Stimulated activated CD8-positive, alpha-beta memory T cell treated with anti-CD3 and anti-CD28 coated beads, Interleukin-7, amount 100 ng/mL, for 24 hours (primary cell): Measurements from ENCODE around the gene MFF.
"Not testable (repeated sequence)": the region's sequence is repeated elsewhere in the genome, so short reads cannot be mapped to it uniquely, and the experiment has no call there.

Experiments used
- DNase-seq: peaks from one replicate; pipeline ENCODE4 v3.0.0-alpha.2; 2020; ENCODE audit warnings: low read depth

Gene MFF

DNA sequence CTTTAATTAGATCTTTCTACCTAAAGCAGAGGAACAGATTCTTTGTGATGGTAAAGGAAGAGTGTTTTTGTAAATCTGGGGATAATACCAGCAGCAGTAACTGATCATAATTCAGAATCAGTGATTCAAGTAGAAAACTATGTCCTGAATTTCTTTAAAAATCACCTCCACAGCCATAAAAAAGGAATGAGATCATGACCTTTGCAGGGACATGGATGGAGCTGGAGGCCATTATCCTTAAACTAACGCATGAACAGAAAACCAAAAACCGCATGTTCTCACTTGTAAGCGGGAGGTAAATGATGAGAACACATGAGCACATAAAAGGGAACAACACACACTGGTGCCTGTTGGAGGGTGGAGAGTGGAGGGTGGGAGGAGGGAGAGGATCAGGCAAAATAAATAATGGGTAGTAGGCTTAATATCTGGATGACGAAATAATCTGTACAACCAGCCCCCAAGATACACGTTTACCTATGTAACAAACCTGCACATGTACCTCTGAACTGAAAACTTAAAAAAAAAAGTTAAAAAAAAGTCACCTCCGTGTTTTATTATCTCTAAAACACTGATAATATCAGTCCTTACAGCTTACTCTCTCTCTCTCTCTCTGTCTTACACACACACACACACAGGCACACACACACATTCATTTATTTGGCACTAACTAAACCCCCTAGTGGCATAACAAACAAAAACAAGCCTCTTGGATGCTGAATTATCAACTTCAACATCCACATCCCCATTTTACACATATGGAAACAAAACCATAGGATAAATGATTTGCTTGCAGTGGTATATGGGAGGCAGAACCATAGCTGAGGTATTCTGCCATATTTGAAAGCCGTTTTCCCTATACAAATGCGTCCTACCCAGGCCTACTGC, 52.7 kb downstream of the MFF start:
- DNase-seq = no peak

DNA sequence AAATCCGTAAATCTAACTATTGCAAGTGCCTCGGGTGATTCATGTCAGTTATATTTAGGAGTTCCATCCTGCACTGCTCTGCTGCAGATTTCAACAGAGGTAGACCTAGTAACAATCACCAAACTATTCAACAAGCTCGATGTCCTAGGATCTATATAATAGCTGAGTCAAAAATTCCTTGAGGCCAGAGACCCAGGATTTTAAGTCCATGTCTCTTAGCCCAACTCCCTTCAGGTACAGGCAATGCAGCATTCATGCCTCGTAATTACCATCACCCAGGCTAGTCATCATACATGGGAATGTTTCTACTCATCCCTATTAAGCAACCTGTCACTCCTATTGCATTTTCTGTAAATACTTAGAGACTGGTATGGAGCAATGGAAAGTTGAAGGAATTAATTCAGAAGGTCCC, 53.3 kb downstream of the MFF start:
- no peak for DNase-seq

DNA sequence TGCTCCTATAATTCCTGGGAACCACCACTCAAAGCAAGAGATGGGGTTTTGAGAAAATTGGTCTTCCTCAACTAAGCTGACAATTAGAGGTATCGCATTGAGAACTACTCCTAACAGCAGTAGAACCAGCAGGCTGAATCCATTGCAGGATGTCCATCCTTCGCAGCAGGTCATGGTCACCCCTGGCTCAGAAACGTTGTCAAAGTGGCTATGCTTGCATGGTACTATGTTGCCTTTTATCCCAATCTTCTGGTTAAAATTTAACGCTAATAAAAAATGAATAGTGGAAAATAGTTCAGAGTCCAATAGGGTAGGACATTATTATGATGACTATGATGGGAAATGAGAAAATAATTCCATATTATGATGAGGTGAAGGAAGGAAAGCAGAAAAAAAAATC, 54.0 kb downstream of the MFF start, which contains the start of gene TM4SF20:
TM4SF20 (minus strand) TSS at position 212 of the 400 bp plus-strand sequence; CDS start at position 174, 38 bp downstream.
- no peak for DNase-seq

DNA sequence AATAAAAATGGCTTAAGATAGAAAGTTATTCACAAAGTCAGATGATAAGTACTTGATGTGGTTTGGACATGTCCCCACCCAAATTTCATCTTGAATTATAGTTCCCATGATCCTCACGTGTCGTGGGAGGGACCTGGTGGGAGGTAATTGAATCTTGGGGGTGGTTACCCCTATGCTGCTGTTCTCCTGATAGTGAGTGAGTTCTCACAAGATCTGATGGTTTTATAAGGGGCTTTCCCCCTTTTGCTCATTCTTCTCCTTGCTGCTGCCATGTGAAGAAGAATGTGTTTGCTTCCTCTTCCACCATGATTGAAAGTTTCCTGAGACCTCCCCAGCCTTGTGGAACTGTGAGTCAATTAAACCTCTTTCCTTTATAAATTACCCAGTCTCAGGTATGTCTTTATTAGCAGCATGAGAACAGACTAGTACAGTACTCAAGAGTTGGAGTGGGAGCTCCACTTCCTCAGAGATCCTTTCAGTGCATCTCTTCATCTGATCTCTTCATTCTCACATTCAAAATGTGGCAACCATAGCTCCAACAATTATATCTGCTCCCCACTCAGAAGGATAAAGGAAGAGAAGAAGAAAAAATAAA, 57.3 kb downstream of the MFF start:
- not testable (repeated sequence) for DNase-seq

DNA sequence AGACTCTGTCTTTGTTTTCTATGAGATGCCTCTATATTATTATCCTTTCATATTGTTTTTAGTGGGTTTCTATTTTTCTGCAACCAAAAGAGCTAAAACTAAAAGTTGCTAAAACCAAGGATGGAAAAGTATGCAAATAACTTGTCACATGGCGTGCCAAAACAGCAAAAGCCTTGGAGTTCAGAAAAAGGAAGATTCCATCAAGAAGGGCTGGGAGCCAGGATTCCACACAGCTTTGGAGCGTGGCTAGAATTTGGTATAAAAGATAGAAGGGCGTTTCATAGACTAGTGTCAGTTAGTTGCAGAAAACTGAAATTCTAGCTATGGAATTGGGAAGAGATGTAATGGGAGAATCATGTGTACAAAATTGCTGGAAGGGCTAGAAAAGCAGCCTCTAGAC, 58.6 kb downstream of the MFF start:
- no peak for DNase-seq

DNA sequence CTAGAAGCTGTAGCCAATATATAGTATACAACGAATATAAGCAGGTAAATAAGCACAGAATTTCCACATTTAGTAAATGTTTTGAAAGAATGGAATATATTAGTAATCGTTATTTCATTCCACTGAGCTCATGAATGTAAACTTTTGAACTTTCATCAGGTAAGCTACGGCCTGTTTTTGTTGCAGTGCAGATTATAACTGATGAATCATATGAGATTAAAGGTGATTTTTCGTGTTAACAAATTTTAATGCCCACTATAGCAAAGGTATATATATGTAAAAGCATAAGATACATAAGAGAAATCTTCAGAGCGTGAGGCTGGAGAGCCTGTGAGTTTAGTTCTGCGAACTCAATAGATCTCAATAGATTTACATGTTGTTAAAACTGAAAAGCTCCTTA, 61.6 kb downstream of the MFF start:
- DNase-seq = no peak

DNA sequence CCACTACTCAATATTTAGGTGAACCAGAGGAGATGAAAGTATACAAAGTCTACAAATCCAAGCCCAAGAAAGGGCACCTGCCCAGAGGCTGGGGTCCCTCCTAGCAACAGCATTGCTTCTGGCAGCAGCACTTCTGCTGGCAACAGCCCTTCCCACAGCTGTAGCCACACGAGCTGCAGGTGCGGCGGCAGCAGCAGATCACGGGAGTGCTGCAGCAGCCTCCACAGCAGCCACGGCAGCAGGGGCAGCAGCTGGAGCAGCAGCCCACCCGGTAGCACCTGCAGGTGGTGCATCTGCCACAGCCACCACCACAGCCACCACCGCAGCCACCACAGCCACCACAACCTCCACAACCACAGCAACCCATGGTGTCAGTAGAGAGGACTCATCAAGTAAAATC, 62.5 kb downstream of the MFF start, which contains the start of gene SCYGR1:
SCYGR1 (minus strand) TSS at position 367 of the 400 bp plus-strand sequence; CDS start at position 367, 0 bp downstream.
- not testable (repeated sequence) for DNase-seq

DNA sequence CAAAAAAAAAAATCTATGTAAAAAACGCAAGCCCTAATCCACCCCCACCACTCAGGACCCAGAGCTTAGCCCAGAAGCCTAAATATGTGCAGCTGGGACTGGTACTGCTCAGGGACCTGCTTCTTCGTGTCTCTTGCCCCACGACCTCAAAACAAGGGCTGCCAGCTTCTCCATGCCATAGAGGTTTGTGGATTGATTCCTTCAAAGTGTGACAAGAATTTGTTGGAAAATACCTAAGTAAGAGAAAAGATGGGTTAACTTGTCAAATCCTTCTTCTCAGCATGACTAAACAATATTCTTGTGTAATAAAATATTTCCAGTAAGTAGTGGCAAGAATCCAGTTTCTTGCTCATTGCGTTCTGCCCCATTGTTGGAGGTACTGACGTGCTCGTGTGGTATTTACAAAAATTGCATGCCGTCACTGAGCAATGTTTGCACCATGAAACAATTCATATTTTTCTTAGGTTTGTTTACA, 63.5 kb downstream of the MFF start:
- DNase-seq = no peak

DNA sequence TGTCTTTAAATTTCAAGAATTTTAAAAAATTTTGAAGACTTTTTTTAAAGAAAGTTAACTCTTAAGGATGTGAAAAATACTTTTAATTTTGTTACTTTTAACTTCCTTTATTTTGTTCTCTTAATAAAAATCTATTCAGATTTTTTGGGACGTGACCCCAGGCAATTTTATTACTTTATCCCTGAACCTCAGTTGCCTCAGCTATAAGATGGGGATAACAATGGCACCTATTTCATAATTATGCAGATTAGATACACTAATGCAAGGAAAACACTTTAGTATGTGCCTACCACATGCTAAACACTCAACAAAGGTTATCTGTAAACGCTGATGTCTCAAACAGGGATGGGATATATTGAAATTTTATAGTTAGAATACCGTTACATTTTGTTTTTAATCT, 64.2 kb downstream of the MFF start:
- DNase-seq = no peak

DNA sequence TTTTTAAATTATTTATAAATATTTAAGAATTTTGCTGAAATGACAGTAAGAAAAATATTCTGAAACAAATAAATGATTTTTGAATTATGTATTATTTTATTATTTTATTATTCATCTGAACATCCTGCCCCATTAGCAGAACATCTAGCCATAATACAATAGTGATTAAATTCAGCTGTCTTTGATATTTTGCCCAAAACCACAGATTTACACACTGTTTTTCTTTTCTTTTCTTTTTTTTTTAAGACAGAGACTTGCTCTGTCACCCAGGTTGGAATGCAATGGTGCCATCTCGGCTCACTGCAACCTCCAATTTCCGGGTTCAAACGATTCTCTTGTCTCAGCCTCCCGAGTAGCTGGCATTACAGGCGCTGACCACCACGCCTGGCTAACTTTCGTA, 64.6 kb downstream of the MFF start:
- no peak for DNase-seq

DNA sequence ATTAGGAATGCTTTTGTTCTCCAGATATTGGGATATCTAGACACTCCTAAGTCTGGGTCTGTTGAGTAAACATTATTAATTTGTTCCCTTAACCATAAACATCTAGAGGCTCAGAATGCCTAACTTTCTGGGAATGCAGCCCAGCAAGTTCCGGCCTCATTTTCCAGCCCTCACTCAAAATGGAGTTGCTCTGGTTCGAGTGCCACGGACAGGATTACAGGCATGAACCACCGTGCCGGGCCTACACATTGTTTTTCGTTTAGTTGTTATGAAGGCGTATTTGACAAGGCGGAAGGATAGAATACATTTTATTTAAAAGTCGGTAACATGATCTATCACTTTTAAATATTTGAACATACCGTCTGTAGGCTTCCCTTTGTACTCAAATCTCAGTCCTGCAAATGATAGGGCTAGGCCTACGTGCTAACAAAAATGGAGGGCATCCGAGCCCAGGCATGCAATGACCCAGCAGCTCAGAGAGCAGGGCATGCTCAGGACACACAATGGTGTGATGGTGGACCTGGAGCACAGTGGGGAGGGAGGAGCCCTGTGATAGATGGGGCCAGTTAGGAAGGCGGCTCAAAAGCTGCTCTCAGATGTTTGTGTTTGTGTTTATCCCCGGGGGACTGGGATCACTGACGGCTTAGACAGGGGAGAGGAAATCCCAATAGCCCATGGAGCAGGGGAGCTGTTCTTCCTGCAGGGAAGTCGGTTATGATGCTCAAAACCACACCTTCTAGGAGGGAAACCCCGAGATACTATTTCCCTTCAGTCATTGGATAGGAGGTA, 65.6 kb downstream of the MFF start:
- DNase-seq = no peak

DNA sequence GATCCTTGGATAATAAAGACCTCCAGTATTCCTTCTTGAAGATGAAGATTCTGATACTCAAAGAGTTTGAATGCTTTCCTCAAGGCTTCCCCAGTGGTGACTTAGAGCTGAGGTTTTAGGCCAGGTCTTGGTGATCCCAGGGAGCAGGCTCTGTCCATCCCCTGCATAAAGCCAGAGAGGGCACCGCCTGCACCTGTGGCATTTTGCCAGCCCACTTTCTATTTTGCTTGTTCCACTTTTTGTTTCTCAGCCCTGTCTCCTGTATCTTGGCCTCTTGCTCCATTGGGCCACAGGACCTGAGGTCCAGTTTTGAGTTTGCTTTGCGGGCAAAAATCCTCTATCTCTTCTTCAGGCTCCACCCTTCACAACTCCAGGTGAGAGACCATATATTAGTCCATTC, 69.3 kb downstream of the MFF start:
- no peak for DNase-seq

DNA sequence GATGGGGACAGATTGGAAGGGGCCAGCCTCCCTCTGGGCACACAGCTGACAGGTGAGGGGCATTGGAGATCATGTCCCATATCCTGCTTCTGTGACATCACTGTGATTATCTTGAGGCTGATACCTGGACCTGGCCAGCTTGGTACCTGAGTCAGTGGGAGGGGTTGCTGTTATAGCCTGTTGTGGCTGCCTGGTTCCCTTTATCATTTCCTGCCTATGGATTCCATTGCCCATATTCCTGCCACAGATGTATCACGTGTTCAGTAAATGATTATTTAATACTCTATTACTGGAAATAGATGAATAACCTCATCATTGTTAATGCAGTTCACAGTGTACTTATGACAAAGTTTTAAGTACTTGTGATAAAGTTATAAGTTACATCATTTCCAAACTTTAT, 70.5 kb downstream of the MFF start:
- no peak for DNase-seq

DNA sequence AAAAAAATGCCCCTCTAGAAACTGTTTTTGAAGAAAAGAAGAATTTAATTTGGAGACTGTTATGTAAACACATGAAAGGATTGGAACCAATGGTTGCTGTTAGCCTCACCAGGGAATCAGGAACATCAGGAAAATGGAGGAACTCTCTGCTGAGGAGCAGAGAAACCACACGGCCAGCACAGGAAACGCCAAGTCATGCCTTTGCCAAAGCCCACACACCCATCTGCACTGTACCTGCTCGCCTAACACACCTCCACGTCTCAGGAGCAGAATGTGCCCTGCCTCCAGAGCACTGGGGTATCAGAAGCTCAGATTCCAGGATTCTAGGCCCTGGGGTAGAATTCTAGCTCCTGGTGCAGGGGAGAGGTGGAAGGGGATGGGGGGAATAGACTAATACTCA, 72.5 kb downstream of the MFF start:
- no peak for DNase-seq

DNA sequence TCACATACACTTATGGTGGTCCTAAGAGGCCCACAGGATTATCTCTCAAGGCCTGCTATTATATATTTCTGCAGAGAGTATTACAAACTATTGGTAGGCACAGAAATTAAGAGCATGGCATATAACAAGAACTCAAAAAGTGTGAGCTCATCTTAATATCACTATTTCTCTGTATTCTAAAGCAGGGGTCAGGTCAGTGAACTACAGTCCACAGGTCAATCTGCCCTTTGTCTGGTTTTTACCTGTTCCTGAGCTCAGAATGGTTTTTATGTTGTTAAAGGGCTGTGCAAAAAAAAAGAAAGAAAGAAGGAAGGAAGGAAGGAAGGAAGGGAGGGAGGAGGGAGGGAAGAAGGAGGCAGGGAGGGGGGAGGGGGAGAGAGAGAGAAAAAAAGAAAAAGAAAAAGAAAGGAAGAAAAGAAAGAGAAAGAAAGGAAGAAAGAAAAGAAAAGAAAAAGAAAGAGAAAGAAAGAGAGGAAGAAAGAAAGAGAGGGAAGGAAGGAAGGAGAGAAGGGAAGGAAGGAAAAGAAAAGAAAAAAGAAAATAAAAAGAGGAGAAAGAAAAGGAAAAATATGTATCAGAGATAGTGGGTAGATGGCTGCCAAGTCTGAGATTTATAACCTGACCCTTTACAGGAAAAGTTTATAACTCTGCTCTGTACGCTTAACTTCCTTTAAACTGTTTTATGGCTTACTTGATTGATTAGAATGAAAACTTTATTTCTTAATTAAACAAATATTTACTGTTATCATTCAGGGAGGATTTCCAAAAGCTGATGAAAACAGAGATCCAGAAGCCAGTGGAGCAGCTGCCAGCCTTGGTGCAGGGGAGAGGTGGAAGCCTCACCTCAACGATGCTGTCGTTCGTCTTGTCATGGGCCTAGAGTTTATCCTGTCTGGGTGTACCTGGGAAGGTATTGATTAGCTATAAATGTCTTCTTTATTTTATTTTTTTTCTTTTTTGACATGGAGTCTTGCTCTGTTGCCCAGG, 73.9 kb downstream of the MFF start:
- no peak for DNase-seq

DNA sequence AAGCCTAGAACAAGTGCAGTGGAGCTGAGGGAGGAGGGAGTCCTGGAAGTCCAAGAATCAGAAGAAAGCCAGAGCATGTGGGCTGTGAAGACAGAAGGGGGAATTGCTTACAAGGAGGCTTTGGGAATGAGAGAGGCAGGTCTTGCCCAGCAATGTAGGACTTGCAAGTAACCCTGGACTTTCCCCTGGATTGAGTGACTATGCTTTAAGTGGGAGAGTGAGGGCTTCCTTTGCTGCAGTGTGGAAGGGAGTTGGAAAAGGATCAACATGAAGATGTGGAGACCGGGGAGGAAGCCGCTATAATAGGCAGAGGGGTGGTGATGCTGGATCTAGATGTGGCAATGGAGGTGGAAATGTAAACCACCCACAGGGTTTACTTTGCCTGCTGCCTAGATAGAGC, 76.5 kb downstream of the MFF start:
- DNase-seq = no peak

DNA sequence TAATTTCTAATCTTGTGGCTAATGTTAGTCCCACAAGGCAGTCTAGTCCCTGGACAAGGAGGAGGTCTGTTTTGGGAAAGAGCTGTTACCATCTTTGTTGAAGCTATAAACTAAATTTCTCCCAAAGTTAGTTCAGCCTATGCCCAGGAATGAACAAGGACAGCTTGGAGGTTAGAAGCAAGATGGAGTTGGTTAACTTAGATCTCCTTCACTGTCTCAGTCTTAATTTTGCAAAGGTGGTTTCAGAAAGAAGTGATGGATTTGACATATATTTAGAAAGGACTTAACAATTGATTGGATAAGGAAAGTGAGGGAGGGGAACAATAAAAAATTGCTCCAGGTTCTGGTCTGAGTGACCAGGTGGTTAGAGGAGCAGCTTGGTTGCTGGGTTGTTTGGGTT, 77.3 kb downstream of the MFF start:
- no peak for DNase-seq

DNA sequence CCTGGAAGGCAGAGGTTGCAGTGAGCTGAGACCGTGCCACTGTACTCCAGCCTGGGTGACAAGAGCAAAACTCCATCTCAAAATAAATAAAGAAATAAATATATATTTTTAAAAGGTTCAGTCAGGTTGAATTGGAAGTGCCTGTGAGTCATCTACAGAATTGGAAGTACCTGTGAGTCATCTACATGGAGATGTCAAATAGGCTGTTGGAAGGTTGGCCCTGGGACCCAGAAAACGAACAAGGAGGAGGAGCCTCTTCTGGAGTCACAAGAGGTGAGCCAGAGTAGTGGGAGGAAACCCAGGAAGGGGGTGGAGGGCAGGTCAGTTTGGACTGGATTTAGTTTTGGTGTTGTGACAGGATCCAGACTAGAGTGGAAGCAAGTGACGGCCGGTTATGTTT, 77.9 kb downstream of the MFF start:
- no peak for DNase-seq

DNA sequence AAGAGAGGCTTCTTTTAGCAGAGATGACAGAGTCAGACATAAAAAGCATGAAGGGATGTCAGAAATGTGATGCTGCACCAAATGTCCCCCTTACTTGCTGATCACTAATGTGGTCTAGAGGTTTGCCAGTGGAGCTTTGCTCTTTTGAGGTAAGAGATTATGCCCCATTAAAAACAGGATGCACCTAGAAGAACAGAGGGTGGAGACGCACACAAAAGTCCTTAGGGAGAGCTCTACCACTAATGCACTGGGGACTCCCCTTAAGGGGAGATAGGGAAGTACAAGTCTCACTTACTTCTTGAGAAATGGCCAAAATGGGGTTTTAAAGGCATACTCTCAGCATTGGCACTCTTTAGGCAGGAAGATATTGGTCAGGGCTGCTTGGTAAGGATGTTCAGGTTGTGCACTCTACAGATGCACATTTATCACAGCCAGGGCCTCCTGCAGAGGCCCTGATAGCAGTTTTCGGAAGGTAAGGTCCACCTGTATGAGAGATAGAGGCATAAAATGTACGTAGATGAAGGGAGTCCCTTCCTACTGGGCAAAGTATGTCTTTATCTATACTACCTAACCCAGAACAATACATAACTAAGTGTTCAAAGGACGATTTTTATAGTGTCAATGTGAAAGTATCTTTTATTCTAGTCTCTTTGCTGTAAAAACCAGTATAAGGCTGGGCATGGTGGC, 79.7 kb downstream of the MFF start:
- DNase-seq = no peak

DNA sequence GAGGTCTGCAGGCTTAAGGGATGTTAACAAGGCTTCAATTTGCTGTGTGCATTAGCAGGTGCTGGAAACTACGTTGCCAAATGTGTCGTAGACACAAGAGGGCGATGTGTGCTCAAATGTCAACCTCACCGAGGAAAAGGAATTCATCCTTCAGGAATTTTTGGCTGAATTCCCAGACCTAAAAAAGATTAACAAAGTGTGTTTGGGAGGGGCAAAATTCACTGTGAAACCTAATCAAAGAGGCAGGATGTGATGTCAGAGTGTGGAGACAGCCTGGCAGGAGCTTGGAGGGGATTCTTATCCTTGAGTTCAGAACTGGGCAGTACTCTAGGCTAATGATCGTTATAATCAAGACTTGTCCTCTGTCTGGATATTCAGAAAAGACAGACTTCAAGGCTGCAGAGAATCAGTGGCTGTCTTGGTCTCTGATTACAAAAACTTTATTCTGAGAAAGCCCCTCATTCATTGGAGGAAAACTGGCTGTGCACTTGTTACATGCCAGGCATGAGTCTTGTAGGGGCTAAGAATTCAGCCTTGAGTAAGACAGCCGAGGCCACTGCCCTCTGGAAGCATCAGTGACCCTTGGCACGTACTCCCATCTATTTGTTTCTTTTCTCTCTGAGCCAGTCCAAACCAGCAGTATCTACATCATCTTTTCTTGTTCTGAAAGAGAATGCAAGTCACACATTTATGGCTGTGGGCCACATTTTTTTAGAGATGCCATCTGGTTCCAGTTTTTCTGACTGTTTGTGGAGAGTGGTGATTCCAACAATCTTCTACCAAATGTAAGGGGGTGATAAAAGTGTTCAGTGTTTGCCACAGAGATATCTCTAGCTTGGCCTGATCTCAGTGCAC, 81.4 kb downstream of the MFF start:
- no peak for DNase-seq
